ENCODE results near the gene COL27A1. TPM values are rescaled to one million over a fixed set of nuclear protein-coding genes. Genes with fewer than 3 reads are reported as not detected.

Gene COL27A1
- total and polyA plus RNA-seq, 9 of the 15 experiments (the other 6 are each of a cell fraction or from before 2014, with no cell fraction given), result 0.07 TPM; not detected in 8

DNA sequence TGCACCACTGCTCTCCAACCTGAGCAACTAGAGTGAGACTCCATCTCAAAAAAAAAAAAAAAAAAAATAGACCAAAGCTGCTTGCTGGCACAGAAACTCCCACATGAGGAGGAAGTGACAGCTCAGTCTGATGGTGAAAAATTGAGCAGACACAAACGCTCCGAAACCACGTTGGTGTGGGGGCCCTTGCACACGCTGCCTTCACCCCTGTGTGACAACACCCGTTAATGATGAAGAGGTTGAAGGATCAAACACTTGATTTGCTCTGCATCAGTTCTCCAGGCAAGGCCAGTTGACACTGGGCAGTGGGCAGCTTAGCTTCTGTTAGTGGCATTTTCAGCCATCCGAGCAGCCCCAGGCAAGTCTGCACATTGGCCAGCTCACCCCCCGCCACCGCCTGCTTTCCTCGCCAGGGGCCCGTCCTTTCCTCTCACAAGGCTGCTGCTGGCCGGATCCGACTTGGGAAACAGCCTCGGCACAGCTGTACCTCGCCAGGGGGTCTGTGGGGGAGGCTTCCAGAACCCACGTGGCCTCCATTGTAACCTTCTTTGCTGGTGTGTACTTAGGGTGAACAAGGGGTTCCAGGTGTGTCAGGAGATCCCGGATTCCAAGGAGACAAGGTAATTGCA lies 79.8 kb downstream of the COL27A1 start:
- no peak for ATAC-seq
- in situ Hi-C loops (cut with MboI), result no loop called here

More for the DNA sequence above, 79.8 kb downstream of the COL27A1 start:
- no peak overlapping the region for H3K4me2 ChIP-seq (ENCODE audit: insufficient read depth, low read length)
- BruUV-seq (replicated peaks), result no TSS peak
- POLR2A ChIA-PET, result interaction anchor here (0.5 to 0.7 kb wide), 2 partner anchors 18 to 25 kb away, joined by 3 read pairs; no protein-coding TSS in a partner anchor
- H3K4me3 ChIP-seq, result no peak overlapping the region
- H3K9me1 ChIP-seq (ENCODE audit: control insufficient read depth, insufficient read depth, low read length), result no peaks in the 10 kb centered on the region
- H3K79me2 ChIP-seq (ENCODE audit: control insufficient read depth, insufficient read depth, low read length), result no peaks in the 10 kb centered on the region
- H3K4me1 ChIP-seq (replicated peaks in 1 of 2; ENCODE audit: control insufficient read depth in 2 of 2, insufficient read depth in 2 of 2, low read length in 2 of 2), result peaks cover 2 to 3% of the 10 kb centered on the region in 2 experiments; a peak in 2 of 5 replicates
- H3K27me3 ChIP-seq (ENCODE audit: control insufficient read depth in 2 of 2, insufficient read depth in 2 of 2, low read length in 2 of 2), result peaks cover 25 to 67% of the 10 kb centered on the region in 2 experiments
- H3K36me3 ChIP-seq (ENCODE audit: control insufficient read depth, insufficient read depth, low read length), result no peaks in the 10 kb centered on the region
- intact Hi-C loops (cut with micrococcal nuclease), result no loop called here
- H2AFZ ChIP-seq (ENCODE audit: low read depth, low read length), result no peak overlapping the region
- no peak overlapping the region for H3K27ac ChIP-seq (ENCODE audit: extremely low read depth, low read depth, low read length)
- H4K20me1 ChIP-seq (replicated peaks; ENCODE audit: control insufficient read depth, insufficient read depth, low read length), result peaks cover 37% of the 10 kb centered on the region
- DNase-seq (ENCODE audit: extremely low read depth in 1 of 4, low spot score in 3 of 4) (no peak), FAIRE-seq (no peak)
- CTCF ChIA-PET (ENCODE audit: low intra/inter-chr PET ratio), result no interaction called here
- 0% methylated on average over 14 of the region's 16 CpGs for WGBS (ENCODE audit: insufficient coverage, low coverage, missing lambda C conversion rate)
- no peaks in the 10 kb centered on the region for H3K9me3 ChIP-seq (replicated peaks; ENCODE audit: control insufficient read depth, insufficient read depth, low read depth, low read length)
- TF ChIP-seq MECOM (CRISPR knock-in tag; IDR thresholded peaks at IDR 0.05) (no peak), ETV1 (tag; conservative IDR thresholded peaks at IDR 0.05; ENCODE audit: low read depth) (no peak), SMARCB1 (IDR thresholded peaks at IDR 0.05; ENCODE audit: insufficient read length, low read depth) (no peak), ZNF124 (CRISPR knock-in tag; IDR thresholded peaks at IDR 0.05) (no peak), ZZZ3 (IDR thresholded peaks at IDR 0.05) (no peak), SNIP1 (IDR thresholded peaks at IDR 0.05; ENCODE audit: low read depth) (no peak), NFIX (CRISPR knock-in tag; IDR thresholded peaks at IDR 0.05; ENCODE audit: low read depth) (no peak), ZNF766 (CRISPR knock-in tag; conservative IDR thresholded peaks at IDR 0.05) (no peak), NFE2 (IDR thresholded peaks at IDR 0.05; ENCODE audit: low read depth) (no peak), DACH1 (IDR thresholded peaks at IDR 0.05; ENCODE audit: partially characterized antibody) (no peak)
- TF ChIP-seq, protein P1, sequence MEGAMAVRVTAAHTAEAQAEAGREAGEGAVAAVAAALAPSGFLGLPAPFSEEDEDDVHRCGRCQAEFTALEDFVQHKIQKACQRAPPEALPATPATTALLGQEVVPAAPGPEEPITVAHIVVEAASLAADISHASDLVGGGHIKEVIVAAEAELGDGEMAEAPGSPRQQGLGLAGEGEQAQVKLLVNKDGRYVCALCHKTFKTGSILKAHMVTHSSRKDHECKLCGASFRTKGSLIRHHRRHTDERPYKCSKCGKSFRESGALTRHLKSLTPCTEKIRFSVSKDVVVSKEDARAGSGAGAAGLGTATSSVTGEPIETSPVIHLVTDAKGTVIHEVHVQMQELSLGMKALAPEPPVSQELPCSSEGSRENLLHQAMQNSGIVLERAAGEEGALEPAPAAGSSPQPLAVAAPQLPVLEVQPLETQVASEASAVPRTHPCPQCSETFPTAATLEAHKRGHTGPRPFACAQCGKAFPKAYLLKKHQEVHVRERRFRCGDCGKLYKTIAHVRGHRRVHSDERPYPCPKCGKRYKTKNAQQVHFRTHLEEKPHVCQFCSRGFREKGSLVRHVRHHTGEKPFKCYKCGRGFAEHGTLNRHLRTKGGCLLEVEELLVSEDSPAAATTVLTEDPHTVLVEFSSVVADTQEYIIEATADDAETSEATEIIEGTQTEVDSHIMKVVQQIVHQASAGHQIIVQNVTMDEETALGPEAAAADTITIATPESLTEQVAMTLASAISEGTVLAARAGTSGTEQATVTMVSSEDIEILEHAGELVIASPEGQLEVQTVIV (CRISPR knock-in tag; IDR thresholded peaks at IDR 0.05; ENCODE audit: borderline replicate concordance), result no peak
- TF ChIP-seq, protein P2, sequence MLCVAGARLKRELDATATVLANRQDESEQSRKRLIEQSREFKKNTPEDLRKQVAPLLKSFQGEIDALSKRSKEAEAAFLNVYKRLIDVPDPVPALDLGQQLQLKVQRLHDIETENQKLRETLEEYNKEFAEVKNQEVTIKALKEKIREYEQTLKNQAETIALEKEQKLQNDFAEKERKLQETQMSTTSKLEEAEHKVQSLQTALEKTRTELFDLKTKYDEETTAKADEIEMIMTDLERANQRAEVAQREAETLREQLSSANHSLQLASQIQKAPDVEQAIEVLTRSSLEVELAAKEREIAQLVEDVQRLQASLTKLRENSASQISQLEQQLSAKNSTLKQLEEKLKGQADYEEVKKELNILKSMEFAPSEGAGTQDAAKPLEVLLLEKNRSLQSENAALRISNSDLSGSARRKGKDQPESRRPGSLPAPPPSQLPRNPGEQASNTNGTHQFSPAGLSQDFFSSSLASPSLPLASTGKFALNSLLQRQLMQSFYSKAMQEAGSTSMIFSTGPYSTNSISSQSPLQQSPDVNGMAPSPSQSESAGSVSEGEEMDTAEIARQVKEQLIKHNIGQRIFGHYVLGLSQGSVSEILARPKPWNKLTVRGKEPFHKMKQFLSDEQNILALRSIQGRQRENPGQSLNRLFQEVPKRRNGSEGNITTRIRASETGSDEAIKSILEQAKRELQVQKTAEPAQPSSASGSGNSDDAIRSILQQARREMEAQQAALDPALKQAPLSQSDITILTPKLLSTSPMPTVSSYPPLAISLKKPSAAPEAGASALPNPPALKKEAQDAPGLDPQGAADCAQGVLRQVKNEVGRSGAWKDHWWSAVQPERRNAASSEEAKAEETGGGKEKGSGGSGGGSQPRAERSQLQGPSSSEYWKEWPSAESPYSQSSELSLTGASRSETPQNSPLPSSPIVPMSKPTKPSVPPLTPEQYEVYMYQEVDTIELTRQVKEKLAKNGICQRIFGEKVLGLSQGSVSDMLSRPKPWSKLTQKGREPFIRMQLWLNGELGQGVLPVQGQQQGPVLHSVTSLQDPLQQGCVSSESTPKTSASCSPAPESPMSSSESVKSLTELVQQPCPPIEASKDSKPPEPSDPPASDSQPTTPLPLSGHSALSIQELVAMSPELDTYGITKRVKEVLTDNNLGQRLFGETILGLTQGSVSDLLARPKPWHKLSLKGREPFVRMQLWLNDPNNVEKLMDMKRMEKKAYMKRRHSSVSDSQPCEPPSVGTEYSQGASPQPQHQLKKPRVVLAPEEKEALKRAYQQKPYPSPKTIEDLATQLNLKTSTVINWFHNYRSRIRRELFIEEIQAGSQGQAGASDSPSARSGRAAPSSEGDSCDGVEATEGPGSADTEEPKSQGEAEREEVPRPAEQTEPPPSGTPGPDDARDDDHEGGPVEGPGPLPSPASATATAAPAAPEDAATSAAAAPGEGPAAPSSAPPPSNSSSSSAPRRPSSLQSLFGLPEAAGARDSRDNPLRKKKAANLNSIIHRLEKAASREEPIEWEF (CRISPR knock-in tag; IDR thresholded peaks at IDR 0.05), result no peak
- H3K9ac ChIP-seq (ENCODE audit: insufficient read depth in 1 of 2, low read depth in 2 of 2, low read length in 2 of 2), result no peak overlapping the region

Measured in K562 (cell line).